Measurements from ENCODE around the gene NDUFB1.

DNA sequence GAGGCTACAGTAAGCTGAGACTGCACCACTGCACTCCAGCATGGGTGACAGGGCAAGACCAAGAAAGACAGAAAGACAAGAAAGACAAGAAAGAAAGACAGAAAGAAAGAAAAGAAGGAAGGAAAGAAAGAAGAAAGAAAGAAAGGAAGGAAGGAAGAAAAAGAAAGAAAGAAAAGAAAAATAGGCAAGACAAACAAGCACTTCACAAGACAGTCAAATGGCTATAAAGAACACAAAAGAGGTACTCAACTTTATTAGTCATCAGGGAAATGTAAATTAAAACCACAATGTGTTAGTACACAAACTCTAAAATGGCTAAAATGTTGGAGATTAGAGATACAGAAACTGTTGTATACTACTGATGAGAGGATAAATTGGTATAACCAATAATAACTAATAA is 21.7 kb downstream of the NDUFB1 start:
- TF ChIP-seq, protein P1, sequence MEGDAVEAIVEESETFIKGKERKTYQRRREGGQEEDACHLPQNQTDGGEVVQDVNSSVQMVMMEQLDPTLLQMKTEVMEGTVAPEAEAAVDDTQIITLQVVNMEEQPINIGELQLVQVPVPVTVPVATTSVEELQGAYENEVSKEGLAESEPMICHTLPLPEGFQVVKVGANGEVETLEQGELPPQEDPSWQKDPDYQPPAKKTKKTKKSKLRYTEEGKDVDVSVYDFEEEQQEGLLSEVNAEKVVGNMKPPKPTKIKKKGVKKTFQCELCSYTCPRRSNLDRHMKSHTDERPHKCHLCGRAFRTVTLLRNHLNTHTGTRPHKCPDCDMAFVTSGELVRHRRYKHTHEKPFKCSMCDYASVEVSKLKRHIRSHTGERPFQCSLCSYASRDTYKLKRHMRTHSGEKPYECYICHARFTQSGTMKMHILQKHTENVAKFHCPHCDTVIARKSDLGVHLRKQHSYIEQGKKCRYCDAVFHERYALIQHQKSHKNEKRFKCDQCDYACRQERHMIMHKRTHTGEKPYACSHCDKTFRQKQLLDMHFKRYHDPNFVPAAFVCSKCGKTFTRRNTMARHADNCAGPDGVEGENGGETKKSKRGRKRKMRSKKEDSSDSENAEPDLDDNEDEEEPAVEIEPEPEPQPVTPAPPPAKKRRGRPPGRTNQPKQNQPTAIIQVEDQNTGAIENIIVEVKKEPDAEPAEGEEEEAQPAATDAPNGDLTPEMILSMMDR (IDR thresholded peaks at IDR 0.05): no peak
- TF ChIP-seq EZH2 (IDR thresholded peaks at IDR 0.05): no peak
- TF ChIP-seq EZH2phosphoT487 (IDR thresholded peaks at IDR 0.05): no peak

Data from neural progenitor cell (in vitro differentiated cells).